HepG2 (cell line): Measurements from ENCODE around the gene CYP4A11.

ENCODE experiments used
- ARNT ChIP-seq: fragments of 450-650 bp; IDR thresholded peaks from 2 replicates; pipeline ENCODE4 v1.6.1; 2017
- CBFB ChIP-seq: sonication (generic); formaldehyde crosslinking; IDR thresholded peaks from 2 replicates; pipeline ENCODE4 v1.4.0; 2020; ENCODE audit warnings: missing genetic modification reagents
- ELF1 ChIP-seq: sonication (generic); formaldehyde crosslinking; IDR thresholded peaks from 2 replicates; pipeline ENCODE4 v1.4.0; 2020; ENCODE audit warnings: missing genetic modification reagents
- FOXK2 ChIP-seq: fragments of 450-650 bp; IDR thresholded peaks from 2 replicates; pipeline ENCODE4 v1.6.1; 2016
- POLR2AphosphoS5 ChIP-seq: IDR thresholded peaks from 2 replicates; pipeline ENCODE4 v1.6.1; 2012; ENCODE audit warnings: low read depth, low read length
- TCF7L2 ChIP-seq: IDR thresholded peaks from 2 replicates; pipeline ENCODE4 v1.6.1; 2011; ENCODE audit warnings: mild to moderate bottlenecking, low read depth, low read length, moderate library complexity
- ZNF343 ChIP-seq: sonication (generic); formaldehyde crosslinking; IDR thresholded peaks from 2 replicates; pipeline ENCODE4 v1.4.0; 2020; ENCODE audit warnings: mild to moderate bottlenecking, missing genetic modification reagents
- TF ChIP-seq, protein P1 (sequence below): sonication (generic); formaldehyde crosslinking; conservative IDR thresholded peaks from 2 replicates; pipeline ENCODE4 v1.8.1; 2023; ENCODE audit warnings: missing genetic modification reagents
- TF ChIP-seq, protein P2 (sequence below): sonication (generic); formaldehyde crosslinking; IDR thresholded peaks from 2 replicates; pipeline ENCODE4 v1.5.0; 2020; ENCODE audit warnings: missing genetic modification reagents

DNA sequence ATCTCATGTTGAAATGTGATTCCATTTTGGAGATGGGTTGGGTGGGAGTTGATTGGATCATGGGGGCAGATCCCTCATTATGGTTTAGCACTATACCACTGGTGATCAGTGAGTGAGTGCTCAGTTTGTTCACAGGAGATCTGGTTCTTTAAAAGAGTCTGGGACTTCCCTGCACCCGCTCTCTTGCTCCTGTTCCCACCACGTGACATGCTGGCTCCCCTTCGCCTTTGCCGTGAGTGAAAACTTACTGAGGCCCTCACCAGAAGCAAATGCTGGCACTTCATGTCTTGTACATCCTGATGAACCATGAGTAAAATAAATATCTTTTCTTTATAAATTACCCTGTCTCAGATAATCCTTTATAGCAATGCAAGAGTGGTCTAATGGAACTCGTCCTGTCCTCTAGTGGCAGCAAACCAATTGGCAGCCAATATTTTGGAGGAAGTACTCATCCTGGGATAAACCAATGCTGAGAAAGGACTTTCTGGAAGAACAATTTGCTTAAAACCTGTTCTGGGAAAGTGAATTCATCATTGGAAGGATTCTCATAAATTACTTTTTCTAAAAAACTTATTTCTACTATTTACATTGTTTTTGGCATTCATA lies 27.8 kb upstream of the CYP4A11 start:
- TF ChIP-seq TCF7L2 (no peak), ELF1 (CRISPR knock-in tag) (no peak), ZNF343 (CRISPR knock-in tag) (no peak), POLR2AphosphoS5 (no peak), FOXK2 (no peak), ARNT (no peak), CBFB (no peak)
- TF ChIP-seq, protein P1, sequence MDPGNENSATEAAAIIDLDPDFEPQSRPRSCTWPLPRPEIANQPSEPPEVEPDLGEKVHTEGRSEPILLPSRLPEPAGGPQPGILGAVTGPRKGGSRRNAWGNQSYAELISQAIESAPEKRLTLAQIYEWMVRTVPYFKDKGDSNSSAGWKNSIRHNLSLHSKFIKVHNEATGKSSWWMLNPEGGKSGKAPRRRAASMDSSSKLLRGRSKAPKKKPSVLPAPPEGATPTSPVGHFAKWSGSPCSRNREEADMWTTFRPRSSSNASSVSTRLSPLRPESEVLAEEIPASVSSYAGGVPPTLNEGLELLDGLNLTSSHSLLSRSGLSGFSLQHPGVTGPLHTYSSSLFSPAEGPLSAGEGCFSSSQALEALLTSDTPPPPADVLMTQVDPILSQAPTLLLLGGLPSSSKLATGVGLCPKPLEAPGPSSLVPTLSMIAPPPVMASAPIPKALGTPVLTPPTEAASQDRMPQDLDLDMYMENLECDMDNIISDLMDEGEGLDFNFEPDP (CRISPR knock-in tag): no peak
- TF ChIP-seq, protein P2, sequence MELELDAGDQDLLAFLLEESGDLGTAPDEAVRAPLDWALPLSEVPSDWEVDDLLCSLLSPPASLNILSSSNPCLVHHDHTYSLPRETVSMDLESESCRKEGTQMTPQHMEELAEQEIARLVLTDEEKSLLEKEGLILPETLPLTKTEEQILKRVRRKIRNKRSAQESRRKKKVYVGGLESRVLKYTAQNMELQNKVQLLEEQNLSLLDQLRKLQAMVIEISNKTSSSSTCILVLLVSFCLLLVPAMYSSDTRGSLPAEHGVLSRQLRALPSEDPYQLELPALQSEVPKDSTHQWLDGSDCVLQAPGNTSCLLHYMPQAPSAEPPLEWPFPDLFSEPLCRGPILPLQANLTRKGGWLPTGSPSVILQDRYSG: no peak
